Measurements from ENCODE around the gene DNAH2. TPM values are rescaled to one million over a fixed set of nuclear protein-coding genes. Genes with fewer than 3 reads are reported as not detected.

The DNAH2 gene
- total RNA-seq, 4 donors from 2014 or later, result 0.19 to 0.95 (median 0.65) TPM

DNA sequence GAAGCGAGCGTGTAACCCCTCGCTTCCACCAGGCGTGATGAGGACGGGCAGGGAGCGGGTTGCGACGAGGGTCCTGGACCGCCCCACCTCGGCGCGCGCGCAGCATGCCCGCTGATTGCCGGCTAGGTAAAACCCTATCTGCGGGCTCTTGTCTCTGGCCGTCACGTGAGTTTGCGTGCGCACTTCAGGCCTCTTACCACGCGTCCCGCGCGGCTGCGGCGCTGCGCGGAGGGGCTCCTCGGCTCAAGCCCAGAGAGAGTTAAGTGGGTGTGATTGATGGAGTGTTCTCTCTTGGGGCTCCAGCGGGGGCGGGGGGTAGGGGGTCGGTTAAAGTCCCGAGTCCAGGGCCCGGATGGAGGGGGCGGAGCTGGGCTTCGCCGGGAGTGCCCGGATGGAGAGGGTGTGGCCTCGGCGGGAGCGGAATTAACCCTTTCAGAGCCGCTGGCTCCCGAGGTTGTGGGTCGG, 124.4 kb downstream of the DNAH2 start:
- TF ChIP-seq, protein P1, sequence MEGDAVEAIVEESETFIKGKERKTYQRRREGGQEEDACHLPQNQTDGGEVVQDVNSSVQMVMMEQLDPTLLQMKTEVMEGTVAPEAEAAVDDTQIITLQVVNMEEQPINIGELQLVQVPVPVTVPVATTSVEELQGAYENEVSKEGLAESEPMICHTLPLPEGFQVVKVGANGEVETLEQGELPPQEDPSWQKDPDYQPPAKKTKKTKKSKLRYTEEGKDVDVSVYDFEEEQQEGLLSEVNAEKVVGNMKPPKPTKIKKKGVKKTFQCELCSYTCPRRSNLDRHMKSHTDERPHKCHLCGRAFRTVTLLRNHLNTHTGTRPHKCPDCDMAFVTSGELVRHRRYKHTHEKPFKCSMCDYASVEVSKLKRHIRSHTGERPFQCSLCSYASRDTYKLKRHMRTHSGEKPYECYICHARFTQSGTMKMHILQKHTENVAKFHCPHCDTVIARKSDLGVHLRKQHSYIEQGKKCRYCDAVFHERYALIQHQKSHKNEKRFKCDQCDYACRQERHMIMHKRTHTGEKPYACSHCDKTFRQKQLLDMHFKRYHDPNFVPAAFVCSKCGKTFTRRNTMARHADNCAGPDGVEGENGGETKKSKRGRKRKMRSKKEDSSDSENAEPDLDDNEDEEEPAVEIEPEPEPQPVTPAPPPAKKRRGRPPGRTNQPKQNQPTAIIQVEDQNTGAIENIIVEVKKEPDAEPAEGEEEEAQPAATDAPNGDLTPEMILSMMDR (IDR thresholded peaks at IDR 0.05), result no peak
- DNase-seq (ENCODE audit: low spot score) (peak; percentile 83), ATAC-seq (ENCODE audit: low FRiP score) (peak; percentile 55)

DNA sequence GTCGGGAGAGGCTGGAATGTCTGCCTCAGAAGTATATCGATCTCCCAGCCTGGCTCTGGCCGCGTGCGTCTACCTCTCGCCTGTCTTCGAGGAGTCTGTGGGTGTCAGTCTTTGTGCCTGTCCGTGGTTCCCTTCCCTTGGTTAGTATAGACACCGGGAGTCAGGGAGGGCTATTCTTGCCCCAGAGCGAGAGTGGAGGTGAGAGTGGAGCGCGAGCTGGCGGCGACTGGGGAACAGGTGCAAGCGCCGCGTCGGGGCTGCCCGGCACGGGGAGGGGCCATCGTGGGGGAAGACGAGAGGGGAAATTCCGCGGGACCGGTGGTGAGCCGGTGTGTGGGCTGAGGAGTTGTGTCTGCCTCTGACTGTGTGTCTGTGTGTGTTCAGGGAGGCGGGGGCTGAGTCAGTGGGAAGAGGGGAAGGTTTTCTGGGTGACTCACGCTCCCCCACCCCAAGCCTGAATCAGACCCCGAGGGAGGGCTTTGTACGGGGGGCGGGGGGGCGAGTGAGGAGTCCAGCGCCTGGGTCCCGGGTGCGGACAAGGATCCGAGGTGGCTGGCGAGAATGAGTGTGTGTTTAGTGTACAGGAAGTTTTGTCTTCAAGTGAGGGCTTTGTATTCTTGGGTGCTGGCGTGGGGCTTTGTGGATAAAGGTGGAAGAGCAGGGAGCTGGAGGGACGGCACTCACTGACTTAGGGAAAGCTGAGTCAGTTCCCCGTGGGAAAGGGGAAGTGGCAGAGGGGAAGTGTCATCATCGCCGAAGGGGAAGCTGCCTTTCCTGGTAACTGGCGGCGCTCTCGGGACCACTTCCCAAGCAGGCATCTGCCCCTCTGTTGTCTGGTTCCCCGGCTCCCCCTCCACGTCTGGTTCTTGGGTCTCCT, 125.1 kb downstream of the DNAH2 start:
- ATAC-seq (ENCODE audit: low FRiP score), result peak; percentile 64
- TF ChIP-seq, protein P1 (IDR thresholded peaks at IDR 0.05), result peak in 1 of 3 donors; percentile 11
- DNase-seq (ENCODE audit: low spot score), result peak; percentile 91

DNA sequence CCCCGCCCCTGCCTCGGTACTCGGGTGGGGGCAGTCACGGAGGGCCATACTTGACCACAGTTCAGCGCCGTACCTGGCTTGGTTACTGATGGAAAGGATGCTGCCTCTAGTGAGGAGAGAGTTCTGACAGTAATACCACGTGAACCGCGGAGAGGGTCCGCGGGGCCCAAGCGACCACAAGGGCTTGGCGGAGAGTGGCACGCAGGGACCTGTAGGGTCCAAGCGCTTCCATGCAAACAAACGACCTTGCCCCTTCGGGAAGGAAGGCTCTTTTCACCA, 125.7 kb downstream of the DNAH2 start:
- no peak for DNase-seq (ENCODE audit: low spot score)
- no peak for ATAC-seq (ENCODE audit: low FRiP score)
- TF ChIP-seq, protein P1 (IDR thresholded peaks at IDR 0.05), result no peak

DNA sequence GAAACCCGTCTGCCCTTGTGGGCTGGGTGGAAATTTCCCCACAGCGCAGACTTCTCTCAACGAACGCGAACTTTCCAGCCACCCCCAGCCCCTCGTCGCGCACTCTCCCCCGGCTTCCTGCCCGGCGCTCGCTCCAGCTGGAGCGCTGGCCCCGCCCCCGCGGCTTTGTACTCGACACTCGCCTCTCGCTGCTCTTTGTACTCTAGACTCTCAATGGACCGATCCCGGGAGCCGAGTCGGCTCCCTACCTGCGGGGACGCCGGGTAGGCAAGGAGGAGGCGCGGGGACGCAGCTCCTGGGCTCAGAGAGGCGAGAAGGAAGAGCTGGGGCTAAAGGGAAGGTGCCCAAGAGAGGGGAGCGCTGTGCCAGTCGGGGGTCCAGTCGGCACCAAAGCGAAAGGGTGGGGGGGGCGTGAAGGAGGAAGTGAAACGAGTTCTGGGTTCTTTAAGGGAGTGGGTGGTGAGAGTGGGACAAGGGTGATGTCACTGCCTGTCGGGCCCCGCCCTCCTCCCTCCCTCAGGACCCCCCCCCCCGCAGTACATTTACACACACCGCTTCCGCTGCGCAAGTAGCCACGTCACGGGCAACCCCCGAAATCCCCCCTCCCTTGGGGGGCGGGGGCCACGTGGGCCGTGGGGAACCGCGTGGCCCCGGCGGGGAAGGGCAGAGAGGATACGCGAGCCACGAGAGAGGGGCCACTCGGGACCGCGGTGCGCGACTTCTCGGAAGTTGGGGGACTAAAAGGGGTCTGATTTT, 126.2 kb downstream of the DNAH2 start:
- peak; percentile 80 for DNase-seq (ENCODE audit: low spot score)
- TF ChIP-seq, protein P1 (IDR thresholded peaks at IDR 0.05), result no peak
- ATAC-seq (ENCODE audit: low FRiP score), result peak; percentile 7

DNA sequence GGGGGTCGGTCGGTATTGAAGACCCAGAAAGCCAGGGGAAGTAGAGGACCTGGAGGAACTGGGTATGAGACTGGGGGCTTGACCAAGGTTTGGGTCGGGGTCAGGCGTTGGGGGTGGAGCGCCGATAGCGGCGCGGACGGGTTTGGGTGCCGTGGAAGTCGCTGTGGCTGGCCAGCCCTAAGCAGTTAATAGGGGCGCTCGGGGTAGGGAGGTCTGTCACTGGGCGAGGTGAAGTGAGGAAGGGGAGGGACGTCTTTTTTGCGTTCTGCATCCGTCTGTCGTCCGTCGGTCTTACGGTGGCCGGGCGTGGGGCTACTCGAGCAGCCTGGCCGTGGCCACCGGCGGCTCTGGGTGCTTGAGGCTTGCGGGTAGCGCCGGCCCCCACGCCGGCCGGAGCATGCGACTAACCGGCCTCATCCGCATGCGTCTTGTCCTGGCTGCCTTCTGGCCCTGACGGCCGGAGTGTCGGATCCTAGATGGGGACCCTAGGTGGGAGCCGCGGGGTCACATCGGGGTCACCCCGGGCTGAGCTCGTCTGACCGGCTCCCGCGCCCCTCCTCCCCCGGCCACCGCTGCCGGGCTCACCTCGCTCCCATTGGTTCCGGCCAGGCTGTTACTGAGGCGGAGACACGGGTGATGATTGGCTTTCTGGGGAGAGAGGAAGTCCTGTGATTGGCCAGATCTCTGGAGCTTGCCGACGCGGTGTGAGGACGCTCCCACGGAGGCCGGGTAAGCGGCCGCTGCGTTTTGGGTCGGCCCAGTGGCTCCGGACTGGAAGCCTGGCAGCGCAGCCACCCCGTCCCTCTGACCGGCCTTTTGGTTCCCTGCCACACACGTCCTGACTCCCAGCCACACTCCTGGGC, 127.0 kb downstream of the DNAH2 start:
- DNase-seq (ENCODE audit: low spot score), result no peak
- ATAC-seq (ENCODE audit: low FRiP score), result peak; percentile 22
- TF ChIP-seq, protein P1 (IDR thresholded peaks at IDR 0.05), result no peak

GRCh38 chr17:7845359-7846062, 128.0 kb downstream of the DNAH2 start:
- TF ChIP-seq, protein P1 (IDR thresholded peaks at IDR 0.05), result no peak
- no peak for DNase-seq (ENCODE audit: low spot score)
- ATAC-seq (ENCODE audit: low FRiP score), result no peak
